Measurements from ENCODE around the gene FAM222A.

DNA sequence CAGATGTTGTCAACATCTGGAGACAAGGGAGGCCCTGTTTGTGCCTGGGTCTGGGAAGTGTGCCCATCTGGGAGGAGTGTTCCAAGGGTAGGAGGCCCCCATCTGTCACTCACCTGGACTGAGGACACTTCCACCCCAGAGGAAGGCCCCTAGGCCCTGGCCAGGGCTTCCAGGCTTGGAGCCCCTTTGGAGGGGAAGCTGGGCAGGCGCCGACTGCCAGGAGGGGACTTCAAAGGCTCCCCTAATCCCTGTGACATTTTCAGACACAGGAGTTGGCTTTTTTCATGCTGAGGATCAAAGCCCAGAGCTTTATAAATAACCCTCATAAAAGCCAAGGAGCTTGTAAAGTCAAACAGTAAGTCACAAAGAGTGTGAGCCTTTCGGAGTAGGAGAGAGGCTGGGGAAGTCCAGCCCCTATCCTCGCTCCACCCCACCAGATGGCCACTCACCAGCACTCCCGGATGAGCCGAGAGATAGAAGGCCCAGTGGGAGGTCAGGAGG, 17.6 kb upstream of the FAM222A start:
- TF ChIP-seq EZH2 (IDR thresholded peaks at IDR 0.05; ENCODE audit: insufficient read depth, poor library complexity, severe bottlenecking) = no peak
- no peak for TF ChIP-seq EZH2phosphoT487 (IDR thresholded peaks at IDR 0.05; ENCODE audit: insufficient read depth, low read depth)

Data from GM23248 (cell line).